ENCODE data around the gene GJC1. TPM values are rescaled to one million over a fixed set of nuclear protein-coding genes. Genes with fewer than 3 reads are reported as not detected.

GJC1 gene
- total RNA-seq, 1 donor from 2014 or later, result 75.2 TPM

DNA sequence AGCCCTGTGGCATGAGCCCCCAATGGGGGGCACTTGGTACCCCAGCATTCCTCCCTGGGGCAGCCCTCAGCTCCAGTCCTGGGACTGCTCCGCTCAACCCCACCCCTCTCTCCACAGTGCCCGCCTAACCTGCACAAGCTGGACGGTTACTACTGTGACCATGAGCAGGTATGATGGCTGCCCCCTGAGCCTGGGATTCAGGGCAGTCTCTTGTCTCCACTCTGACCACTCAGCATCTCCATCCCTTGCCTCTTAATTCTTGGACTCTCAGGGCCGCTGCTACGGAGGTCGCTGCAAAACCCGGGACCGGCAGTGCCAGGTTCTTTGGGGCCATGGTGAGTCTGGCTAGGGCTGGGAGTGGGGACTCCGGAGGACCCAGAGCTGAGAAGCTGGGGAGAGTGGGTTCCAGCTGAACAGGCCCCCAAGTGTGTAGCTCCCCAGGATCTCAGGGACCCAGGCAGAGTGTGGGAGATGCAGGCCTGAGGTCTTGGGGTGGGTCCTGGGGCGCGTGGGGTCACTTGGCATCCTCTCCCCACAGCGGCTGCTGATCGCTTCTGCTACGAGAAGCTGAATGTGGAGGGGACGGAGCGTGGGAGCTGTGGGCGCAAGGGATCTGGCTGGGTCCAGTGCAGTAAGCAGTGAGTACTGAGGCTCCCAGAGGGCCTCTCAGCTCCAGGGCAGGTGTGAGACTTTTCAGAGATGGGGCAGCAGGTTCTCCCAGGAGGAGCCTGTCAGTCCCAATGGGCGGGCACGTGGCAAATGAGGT, 53.3 kb downstream of the GJC1 start:
- H3K4me3 Mint-ChIP-seq (ENCODE audit: low read depth), result peak overlapping the region; percentile 17
- H3K36me3 Mint-ChIP-seq (ENCODE audit: insufficient read depth), result no peaks in the 10 kb centered on the region
- no peak for DNase-seq (ENCODE audit: low spot score, unreplicated experiment)
- TF ChIP-seq, protein P1, sequence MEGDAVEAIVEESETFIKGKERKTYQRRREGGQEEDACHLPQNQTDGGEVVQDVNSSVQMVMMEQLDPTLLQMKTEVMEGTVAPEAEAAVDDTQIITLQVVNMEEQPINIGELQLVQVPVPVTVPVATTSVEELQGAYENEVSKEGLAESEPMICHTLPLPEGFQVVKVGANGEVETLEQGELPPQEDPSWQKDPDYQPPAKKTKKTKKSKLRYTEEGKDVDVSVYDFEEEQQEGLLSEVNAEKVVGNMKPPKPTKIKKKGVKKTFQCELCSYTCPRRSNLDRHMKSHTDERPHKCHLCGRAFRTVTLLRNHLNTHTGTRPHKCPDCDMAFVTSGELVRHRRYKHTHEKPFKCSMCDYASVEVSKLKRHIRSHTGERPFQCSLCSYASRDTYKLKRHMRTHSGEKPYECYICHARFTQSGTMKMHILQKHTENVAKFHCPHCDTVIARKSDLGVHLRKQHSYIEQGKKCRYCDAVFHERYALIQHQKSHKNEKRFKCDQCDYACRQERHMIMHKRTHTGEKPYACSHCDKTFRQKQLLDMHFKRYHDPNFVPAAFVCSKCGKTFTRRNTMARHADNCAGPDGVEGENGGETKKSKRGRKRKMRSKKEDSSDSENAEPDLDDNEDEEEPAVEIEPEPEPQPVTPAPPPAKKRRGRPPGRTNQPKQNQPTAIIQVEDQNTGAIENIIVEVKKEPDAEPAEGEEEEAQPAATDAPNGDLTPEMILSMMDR (IDR thresholded peaks at IDR 0.05; ENCODE audit: unreplicated experiment), result no peak
- no peaks in the 10 kb centered on the region for H3K4me1 Mint-ChIP-seq (ENCODE audit: low read depth)
- no peaks in the 10 kb centered on the region for H3K9me3 Mint-ChIP-seq (ENCODE audit: low read depth)
- H3K27ac Mint-ChIP-seq, result no peak overlapping the region
- peaks cover 34% of the 10 kb centered on the region for H3K27me3 Mint-ChIP-seq

DNA sequence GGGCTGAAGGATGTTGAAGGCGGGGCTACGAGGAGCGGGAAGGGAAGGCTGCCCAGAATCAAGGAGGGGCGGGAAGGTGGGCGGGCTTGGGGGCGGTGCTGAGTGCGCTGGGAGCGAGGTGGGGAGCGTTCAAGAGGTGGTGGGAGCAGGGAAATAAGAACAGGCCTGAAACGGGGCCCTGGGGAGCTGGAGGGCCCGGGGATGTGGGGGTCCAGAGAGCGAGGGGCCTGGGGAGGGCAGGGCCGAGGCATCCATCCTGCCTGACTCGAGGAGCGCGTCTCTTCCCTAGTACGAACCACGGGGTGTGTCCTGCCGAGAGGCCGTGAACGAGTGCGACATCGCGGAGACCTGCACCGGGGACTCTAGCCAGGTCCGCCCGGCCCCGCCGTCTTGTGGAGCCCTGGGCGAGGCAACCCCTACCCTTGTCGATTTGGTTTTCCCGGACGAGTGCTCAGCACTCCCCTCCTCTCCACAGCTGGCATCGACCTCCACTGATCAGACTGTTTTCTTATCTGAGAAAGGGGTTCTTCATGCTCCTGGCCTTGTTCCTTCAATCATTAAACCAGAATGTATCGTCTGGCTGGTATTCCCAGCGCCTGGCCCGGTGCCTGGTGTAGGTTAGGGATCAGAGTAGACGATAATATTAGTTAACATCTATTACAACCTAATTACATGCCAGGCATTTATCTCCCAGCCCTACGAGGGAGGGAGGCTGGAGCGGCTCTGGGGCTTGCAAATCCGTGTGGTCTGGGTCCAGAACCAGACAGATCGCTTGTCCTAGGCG, 54.1 kb downstream of the GJC1 start:
- H3K4me3 Mint-ChIP-seq (ENCODE audit: low read depth), result peak overlapping the region; percentile 78

DNA sequence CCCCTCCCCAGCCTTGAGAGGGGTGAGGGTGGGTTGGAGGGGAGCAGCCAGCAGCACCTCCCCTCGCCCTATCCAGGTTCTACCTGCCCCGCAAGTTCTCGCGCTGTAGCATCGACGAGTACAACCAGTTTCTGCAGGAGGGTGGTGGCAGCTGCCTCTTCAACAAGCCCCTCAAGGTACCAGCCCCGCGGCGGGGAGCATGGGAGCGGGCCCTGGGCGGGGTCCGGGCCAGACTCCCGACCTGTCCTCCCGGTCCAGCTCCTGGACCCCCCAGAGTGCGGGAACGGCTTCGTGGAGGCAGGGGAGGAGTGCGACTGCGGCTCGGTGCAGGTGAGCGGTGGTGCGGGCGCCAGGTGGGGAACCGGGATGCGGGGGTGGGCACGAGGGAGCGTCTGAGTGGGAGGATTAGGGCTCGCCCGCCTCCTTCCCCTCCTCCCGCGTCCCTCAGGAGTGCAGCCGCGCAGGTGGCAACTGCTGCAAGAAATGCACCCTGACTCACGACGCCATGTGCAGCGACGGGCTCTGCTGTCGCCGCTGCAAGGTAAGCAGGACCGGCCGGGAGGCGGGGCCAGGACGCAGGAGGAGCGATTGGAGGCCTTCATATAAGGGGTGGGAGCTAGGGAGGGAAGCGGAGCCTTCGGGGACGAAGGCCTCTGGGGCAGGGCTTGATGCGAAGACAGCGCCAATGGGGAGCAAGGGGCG, 54.8 kb downstream of the GJC1 start:
- no peak overlapping the region for H3K27ac Mint-ChIP-seq
- H3K4me3 Mint-ChIP-seq (ENCODE audit: low read depth), result peak overlapping the region; percentile 78
- peaks cover 27% of the 10 kb centered on the region for H3K27me3 Mint-ChIP-seq
- DNase-seq (ENCODE audit: low spot score, unreplicated experiment), result peak; percentile 97
- TF ChIP-seq, protein P1 (IDR thresholded peaks at IDR 0.05; ENCODE audit: unreplicated experiment), result no peak
- H3K4me1 Mint-ChIP-seq (ENCODE audit: low read depth), result no peaks in the 10 kb centered on the region
- no peaks in the 10 kb centered on the region for H3K36me3 Mint-ChIP-seq (ENCODE audit: insufficient read depth)
- H3K9me3 Mint-ChIP-seq (ENCODE audit: low read depth), result no peaks in the 10 kb centered on the region

More for the DNA sequence above, 54.1 kb downstream of the GJC1 start:
- H3K36me3 Mint-ChIP-seq (ENCODE audit: insufficient read depth), result no peaks in the 10 kb centered on the region
- H3K9me3 Mint-ChIP-seq (ENCODE audit: low read depth), result no peaks in the 10 kb centered on the region
- H3K27ac Mint-ChIP-seq, result no peak overlapping the region
- H3K27me3 Mint-ChIP-seq, result peaks cover 33% of the 10 kb centered on the region
- no peak for DNase-seq (ENCODE audit: low spot score, unreplicated experiment)
- TF ChIP-seq, protein P1 (IDR thresholded peaks at IDR 0.05; ENCODE audit: unreplicated experiment), result no peak
- no peaks in the 10 kb centered on the region for H3K4me1 Mint-ChIP-seq (ENCODE audit: low read depth)

DNA sequence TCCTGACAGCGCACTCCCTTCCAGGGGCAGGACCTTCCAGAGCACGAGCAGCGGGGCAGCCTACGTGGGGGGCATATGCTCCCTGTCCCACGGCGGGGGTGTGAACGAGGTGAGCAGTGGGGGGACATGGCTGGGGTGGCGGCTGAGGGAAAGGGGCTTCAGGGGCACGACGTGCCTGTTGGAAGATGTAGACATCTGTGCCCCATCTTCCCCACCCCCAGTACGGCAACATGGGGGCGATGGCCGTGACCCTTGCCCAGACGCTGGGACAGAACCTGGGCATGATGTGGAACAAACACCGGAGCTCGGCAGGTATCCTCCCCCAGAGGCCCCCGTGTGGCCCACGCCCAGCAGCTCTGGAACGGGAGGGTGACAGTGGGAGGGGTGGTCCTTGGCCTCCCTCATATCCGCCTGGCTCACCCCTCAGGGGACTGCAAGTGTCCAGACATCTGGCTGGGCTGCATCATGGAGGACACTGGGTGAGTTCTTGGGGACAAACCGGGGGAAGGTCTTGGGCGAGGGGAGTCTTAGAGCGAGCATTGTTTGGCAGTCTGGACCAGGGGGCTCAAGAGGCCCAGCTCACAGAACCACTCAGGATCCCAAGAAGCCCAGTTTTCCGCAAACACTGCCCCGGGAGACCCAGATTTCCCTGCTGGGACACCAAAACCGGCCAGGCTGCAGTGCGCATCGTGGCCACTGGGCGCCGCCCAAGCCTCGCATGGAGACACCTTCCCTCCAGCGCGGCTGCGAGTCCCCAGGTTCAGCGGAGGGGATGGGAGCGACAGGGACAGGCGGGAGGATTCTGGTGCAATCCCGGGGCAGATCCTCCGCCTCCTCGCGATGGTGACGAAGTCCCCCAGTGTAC, 55.6 kb downstream of the GJC1 start:
- Mint-ChIP-seq H3K4me3 (ENCODE audit: low read depth) (peak overlapping the region; percentile 78), H3K4me1 (ENCODE audit: low read depth) (no peaks in the 10 kb centered on the region), H3K27ac (peak overlapping the region; percentile 73), H3K36me3 (ENCODE audit: insufficient read depth) (no peaks in the 10 kb centered on the region), H3K9me3 (ENCODE audit: low read depth) (no peaks in the 10 kb centered on the region), H3K27me3 (peaks cover 23% of the 10 kb centered on the region)
- peak; percentile 92 for DNase-seq (ENCODE audit: low spot score, unreplicated experiment)
- TF ChIP-seq, protein P1 (IDR thresholded peaks at IDR 0.05; ENCODE audit: unreplicated experiment), result peak; percentile 97

Measured in progenitor cell of endocrine pancreas (in vitro differentiated cells).